ENCODE results near the gene ZHX3. TPM values are rescaled to one million over a fixed set of nuclear protein-coding genes. Genes with fewer than 3 reads are reported as not detected.

The ZHX3 gene
- total RNA-seq, 1 donor from 2014 or later, result 11.6 TPM

- peak; percentile 85 for DNase-seq (ENCODE audit: low spot score)
Measured at GRCh38 chr20:41173161-41173721, 144.3 kb downstream of the ZHX3 start.

- DNase-seq (ENCODE audit: low spot score), result no peak
Measured at GRCh38 chr20:41172296-41173140, 145.0 kb downstream of the ZHX3 start.

DNA sequence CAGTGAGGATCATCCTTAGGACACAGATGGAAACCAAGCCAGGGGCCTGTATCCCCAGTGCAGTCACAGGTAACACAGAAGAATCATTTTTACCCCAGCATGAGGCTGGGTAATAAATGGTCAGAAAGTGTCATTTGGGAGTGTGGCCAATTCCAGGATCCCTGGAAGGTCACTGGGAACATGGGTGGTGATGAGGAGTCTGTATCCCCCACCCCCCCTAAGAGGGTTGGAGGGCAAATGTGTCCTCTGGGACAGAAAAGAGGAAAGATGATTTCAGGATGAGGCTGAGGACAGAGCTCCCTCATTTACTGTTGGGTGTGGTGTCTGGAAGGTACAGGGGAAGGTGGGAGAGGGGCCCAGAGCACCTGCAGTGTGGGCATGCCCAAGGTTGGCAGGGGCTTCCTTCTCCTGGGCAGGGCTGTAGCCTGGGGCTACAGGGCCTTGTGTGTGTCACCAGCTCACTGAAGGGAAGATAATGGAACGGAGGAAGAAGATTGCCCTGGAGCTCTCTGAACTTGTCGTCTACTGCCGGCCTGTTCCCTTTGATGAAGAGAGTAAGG is 145.7 kb downstream of the ZHX3 start:
- no peak for DNase-seq (ENCODE audit: low spot score)

DNA sequence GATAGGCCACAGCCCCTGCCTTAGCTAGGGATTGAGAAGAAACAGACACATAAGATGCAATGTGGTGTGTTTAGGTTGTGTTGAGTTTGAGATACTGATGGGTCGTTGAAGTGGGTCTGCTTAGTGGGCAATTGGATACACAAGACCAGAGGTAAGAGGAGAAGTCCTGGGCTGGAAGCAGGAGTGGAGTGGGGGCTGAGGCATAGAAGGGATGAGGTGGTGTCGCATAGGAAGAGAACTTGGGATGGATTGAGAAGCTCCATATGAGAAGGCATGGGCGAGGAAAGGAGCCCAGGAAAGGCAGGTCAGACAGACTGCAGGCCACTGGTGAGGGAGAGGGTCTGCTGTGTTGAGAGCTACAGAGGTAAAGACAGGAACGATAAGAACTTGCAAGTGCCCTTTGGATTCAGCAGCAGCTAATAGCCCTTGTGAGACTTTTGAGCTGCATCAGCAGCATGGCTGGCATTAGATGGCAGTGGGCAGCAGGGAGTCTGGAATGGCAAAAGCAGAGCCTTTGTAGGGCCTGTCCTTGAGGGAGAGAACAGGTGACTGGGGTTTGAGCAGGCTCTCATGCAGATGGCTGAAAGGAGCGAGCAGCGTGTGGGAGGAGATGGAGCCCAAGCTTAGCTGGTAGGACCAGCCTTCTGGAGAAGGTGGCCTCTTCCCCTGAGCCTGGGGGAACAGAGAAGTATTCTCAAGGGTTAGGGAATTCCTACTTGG is 147.0 kb downstream of the ZHX3 start:
- DNase-seq (ENCODE audit: low spot score), result no peak

- DNase-seq (ENCODE audit: low spot score), result no peak
Measured at GRCh38 chr20:41169791-41170351, 147.7 kb downstream of the ZHX3 start.

- DNase-seq (ENCODE audit: low spot score), result no peak
Measured at GRCh38 chr20:41169162-41169690, 148.3 kb downstream of the ZHX3 start.

- DNase-seq (ENCODE audit: low spot score), result no peak
Measured at GRCh38 chr20:41168281-41169161, 149.0 kb downstream of the ZHX3 start.

- DNase-seq (ENCODE audit: low spot score), result no peak
Measured at GRCh38 chr20:41167481-41168253, 149.9 kb downstream of the ZHX3 start.

- DNase-seq (ENCODE audit: low spot score), result no peak
Measured at GRCh38 chr20:41167118-41167470, 150.4 kb downstream of the ZHX3 start.

GRCh38 chr20:41166201-41167117 is 151.1 kb downstream of the ZHX3 start:
- DNase-seq (ENCODE audit: low spot score), result no peak

DNA sequence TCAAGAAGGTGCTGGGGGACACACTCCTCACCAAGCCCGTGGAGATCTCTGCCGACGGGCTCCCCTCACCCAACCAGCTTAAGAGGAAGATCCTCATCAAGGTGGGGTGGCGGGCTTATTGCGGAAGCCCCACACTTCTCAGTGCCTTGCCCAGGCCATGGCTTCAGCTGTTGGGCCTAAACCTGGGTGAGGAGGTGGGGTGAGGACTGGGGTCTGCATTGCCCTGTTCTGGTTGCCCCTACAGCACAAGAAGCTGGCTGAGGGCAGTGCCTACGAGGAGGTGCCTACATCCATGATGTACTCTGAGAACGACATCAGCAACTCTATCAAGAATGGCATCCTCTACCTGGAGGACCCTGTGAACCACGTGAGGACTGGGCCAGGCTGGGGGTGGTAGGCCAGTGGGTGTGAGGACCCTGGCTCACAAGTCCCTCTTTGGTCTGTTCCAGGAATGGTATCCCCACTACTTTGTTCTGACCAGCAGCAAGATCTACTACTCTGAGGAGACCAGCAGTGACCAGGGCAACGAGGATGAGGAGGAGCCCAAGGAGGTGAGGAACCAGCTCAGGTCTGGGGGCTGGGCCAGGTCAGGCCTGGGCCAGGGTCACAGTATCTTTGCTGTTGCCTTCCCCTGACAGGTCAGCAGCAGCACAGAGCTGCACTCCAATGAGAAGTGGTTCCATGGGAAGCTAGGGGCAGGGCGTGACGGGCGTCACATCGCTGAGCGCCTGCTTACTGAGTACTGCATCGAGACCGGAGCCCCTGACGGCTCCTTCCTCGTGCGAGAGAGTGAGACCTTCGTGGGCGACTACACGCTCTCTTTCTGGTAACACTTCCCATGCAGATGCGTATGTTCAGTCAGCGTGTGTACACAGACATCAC is 152.3 kb downstream of the ZHX3 start:
- no peak for DNase-seq (ENCODE audit: low spot score)

GRCh38 chr20:41163821-41164220 is 153.7 kb downstream of the ZHX3 start:
- DNase-seq (ENCODE audit: low spot score), result no peak

DNA sequence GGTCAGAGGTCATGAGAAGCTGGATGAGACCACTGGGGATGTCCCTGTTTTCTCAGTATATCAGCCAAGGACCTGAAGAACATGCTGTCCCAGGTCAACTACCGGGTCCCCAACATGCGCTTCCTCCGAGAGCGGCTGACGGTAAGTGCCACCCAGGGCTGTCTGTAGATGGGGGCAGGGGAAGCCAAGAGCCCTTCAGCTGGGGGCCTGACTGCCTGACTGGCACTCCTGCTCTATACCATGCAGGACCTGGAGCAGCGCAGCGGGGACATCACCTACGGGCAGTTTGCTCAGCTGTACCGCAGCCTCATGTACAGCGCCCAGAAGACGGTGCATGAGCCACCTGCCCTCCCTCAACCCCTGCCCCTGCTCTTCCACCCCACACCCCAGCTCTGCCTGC is 155.1 kb downstream of the ZHX3 start:
- no peak for DNase-seq (ENCODE audit: low spot score)

GRCh38 chr20:41161886-41162285 is 155.6 kb downstream of the ZHX3 start:
- no peak for DNase-seq (ENCODE audit: low spot score)

GRCh38 chr20:41160686-41161085 is 156.8 kb downstream of the ZHX3 start:
- DNase-seq (ENCODE audit: low spot score), result no peak

- no peak for DNase-seq (ENCODE audit: low spot score)
Measured at GRCh38 chr20:41159547-41159946, 158.0 kb downstream of the ZHX3 start.

DNA sequence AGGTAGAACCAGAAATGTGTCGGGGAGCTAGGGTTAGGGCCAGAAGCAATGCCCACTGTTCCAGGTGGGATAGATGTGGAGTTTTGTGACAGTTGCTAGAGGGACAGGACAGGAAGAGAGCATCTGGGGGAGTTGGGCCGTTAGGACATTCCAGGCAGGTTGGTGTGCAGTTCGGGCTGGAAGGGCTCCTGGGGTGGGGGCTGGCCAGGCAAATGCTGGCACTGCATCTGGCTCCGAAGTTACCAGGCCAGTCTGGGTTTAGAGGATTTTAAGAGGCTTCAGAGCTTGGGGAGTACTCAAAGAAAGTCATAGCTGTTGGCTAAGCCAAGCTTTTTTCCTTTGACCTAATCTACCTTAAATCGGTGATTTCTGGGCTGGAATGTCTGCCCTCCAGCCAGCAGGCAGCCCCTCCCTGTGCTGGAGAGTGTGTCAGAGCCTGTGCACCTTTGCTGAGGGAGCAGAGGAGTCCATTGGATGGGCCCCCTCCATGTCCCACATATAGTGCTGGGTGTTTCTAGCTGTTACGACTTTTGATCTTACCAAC is 159.4 kb downstream of the ZHX3 start:
- no peak for DNase-seq (ENCODE audit: low spot score)

DNA sequence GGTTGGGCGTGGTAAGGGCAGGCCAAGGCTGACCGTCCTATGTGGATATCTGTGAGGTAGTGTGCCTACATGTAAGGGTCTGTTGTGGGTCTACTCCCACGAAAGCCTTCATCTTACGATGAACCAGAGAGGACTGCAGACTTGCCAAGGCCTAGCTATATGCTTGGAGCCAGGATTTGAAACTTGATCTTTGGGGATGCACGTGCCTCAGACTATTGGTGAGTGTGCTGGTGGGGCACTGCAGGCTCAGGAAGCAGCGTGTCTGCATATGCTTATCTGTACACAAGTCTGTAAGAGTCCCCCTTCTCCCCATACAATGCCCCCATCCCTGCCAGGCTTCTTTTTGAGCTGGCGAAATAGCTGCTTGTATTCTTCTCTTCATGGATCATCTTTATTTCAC is 162.3 kb downstream of the ZHX3 start:
- no peak for DNase-seq (ENCODE audit: low spot score)
